GM10847 (cell line): Measurements from ENCODE around the gene SLC22A14.

ENCODE experiments used
- POLR2A ChIP-seq: IDR thresholded peaks from 2 replicates; pipeline ENCODE4 v1.6.1; 2011; ENCODE audit not compliant: insufficient read length; ENCODE audit errors: extremely low read depth

SLC22A14 gene

DNA sequence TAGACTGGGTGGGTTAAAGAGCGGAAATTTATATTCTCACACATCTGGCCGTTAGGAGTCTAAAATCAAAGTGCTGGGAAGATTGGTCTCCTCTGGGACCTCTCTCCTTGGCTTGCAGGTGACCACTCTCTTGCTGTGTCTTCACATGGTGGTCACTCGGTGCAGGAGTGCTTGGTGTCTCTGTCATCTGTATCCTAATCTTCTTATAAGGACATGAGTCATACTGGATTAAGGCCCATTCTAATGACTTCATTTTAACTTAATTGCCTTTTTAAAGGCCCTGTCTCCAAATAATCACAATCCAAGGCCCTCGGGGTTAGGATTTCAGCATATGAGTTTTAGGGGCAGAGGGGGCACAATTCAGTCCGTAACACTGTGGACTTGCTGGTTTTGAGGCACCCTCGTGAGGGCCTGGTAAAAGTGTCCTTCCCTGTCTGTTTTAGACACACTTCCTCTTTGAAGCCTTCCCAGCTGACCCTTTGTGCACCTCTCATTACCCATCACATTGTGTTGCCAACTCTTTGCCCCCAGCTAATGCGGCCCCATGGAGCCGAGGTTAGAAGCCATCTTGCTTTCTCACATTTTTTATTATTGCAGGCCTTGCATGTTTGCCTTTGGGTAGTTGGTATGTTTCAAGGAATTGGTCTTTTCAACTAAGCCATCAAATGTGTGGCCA lies 67.7 kb downstream of the SLC22A14 start:
- no peak for TF ChIP-seq POLR2A

DNA sequence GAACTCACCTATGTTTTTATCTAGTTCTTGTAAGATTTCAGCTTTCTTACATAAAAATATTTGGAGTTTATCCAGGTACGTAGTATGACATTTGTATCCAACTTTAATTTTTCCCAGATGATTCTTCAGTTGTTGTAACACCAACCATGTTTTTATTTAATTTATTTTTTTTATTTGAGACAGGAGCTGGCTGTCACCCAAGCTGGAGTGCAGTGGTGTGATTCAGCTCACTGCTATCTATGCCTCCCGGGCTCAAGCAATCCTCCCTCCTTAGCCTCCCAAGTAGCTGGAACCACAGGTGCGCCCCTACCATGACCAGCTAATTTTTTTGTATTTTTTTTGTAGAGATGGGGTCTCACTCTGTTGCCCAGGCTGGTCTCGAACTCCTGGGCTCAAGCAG lies 71.1 kb downstream of the SLC22A14 start:
- TF ChIP-seq POLR2A: no peak

DNA sequence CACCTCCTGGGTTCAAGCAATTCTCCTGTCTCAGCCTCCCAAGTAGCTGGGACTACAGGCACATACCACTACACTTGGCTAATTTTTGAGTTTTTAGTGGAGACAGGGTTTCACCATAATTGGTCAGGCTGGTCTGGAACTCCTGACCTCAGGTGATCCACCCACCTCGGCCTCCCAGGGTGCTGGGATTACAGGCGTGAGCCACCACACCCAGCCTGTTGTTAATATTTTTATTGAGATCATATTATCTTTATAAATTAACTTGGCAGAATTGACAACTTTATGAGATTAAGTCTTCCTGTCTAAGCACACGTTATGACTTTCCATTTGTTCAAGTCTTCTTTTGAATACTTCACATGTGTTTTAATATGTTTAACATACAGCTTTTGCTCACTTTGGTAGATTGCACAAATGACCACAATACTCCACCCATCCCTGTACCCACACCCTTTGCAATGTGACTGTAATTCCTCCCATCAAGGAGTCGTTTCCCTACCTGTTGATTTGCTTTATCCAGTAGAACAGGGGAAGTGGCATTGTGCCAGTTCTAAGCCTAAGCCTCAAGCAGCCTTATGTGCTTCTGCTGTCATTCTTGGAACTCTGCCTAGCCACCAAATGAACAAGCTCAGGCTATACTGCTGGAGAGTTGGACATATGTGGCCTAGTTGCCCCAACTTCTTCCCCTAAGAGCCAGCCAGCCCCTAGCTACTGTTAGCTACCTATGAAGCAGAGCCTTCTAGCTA lies 72.7 kb downstream of the SLC22A14 start:
- TF ChIP-seq POLR2A: no peak

DNA sequence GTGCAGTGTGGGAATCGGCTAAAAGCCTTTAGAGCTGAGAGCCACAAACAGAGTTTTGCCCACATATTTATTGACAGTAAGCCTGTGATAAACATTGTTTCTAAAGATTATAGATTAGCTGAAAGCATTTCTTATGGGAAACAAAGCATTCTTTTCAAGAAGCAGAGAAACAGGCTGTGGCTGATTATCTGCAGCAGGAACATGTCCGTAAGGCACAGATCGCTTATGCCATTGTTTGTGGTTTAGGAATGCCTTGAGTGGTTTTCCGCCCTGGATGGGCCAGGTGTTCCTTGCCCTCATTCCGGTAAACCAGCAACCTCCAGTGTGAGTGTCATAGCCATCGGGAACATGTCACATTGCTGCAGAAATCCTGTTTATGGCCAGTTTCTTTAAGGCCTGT lies 76.9 kb downstream of the SLC22A14 start:
- no peak for TF ChIP-seq POLR2A

DNA sequence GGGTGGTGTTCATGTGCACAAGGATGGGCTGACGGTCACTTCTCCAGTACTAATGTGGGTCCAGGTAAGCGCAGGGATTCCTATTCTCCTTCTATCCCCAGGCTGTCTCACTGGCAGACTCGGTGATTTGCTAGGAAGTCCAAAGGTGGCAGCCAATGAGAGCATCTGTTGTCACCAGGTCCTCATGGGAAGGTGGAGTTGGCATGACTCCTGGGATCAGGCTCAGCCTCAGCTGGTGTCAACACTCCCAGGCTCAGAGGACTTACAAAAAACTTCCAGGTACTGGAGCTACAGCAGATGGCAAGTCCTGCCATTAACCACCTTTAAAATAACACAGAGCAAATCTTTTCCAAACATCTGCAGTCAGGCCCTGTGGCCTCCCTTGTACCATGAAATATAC lies 78.3 kb downstream of the SLC22A14 start:
- no peak for TF ChIP-seq POLR2A

DNA sequence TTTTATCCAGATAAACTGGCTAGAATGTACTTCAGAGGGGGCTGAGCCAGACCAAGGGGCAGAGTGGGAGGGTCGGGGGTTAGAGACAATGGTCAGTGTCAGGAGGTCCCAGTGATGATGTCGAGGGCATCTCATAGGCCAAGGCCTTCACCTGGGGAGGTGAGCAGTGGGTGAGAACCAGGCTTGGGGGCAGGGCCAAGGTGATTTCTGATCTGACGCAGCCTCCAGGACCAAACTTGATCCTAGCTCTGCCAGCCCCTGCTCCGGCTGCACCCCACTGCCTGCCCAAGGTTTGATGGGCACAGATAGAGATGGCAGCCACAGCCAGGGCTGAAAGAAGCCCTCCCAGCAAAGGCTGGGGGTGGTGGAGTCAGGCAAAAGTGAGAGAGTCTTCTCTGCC lies 79.4 kb downstream of the SLC22A14 start:
- no peak for TF ChIP-seq POLR2A

DNA sequence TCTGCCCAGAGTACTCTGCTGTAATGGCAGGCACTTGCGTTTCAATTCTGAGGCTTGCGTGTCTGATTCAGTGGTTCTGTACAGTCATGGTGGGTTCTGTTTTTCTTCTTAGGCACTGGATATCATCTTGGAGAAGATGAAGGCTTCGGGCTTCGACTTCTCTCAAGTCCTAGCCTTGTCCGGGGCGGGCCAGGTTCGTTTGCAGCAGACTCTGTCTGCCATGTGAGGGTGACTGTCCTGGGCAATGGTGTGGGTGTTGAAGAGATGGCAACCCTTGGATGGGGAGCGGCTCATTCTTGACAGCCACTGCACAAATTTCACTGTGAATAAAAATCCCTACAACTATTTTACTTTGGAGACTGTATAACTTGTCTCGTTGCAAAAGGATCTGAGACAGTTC lies 80.7 kb downstream of the SLC22A14 start:
- no peak for TF ChIP-seq POLR2A

DNA sequence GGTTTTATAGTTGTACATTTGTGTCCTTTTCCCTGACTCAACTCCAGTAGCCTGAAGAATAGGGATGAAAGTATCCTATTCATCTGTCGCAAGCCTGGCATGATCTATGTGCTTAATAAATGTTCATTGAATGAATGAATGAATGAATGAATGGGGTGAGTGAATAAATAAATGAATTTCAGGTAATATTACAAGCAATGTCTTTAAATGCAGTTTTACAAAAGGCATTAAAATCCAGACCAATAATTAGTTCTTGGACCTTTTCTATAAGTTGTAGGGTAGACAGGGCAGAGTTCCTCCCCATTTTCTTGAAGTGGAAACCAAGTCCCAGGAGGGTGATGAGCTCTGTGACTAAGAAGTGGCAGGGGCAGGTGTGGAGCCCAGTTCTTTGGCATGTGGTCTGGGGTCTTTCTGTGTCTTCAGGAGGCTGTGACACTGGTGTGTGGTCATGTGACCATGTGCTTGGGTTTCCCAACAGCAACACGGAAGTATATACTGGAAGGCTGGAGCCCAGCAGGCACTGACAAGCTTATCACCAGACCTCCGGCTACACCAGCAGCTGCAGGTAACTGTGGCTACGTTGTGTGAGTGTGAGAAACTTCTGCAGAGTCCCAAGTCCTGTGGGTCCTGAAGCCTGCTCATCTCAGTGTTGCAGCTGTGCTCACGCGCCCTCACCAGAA lies 82.8 kb downstream of the SLC22A14 start:
- no peak for TF ChIP-seq POLR2A

DNA sequence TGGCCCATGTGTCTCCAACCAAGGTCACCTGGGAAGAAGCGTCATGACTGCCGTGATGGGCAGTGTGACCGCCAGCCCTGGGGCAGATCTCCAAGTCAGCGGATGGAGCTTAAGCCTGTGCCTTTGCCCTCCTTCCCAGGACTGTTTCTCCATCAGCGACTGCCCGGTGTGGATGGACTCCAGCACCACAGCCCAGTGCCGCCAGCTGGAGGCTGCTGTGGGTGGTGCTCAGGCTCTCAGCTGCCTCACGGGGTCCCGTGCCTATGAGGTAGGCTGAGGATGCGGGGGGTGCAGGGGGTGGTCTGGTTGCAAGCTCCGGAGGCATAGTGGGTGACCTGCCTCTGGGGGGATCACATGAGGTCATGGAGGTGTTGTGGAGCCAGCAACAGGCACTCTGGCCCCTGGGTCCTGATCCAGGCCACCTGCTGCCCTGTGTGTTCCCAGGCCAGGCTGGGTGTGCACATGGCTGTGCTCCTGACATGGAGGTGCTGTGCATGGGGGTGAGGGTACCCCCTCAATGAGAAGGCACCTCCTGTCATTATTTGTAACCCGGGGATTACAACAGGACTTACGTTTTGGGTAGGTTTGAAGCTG lies 83.5 kb downstream of the SLC22A14 start:
- no peak for TF ChIP-seq POLR2A

DNA sequence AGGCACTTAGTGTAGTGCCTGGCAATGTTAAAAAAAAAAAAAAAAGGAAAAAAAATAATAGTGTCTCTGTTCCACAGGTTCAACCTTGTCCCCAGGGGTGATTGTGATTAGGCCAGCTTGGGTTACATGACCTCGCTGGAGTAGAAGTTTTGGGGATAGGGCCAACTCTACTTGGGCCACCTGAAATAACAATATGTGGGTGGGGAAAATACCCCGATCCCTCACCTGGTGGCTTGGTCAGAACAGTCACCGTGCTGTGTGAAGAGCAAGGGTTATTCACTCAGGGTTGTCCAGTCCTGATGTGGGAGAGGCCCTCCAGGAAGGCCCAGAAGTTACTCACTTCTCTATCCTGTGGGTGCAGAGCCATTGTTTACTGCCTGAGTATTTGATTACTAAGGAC lies 84.0 kb downstream of the SLC22A14 start:
- TF ChIP-seq POLR2A: no peak

DNA sequence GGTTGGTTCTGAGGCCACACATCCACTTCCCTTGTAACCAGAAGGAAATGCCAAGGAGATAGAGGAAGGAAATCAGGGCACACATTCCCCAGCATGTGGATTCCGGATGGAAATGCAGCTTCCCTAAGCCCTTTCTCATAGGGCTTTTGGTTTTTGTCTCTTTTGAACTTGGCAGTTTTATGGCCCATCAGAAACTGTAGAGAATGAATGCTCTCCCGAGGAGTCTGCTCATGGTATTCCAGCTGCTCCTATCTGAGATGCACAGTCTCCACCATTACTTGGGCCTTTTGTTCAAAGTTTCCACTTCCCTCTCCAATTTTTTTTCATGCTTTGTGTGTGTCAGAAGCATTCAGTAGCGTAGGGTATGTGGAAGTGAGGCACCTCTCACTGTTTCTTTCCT lies 85.7 kb downstream of the SLC22A14 start:
- no peak for TF ChIP-seq POLR2A
